GDM1 (cell line): ENCODE data around the gene MPP3.
A peak's percentile ranks its signal among the peaks of the same experiment; 100 is the strongest.

Source experiments
- DNase-seq: peaks from one replicate; lab custom pipeline; 2025; lab: John Stamatoyannopoulos, UW

Gene MPP3

GRCh38 chr17:43860927-43861622 lies 28.1 kb upstream of the MPP3 start:
- no peak for DNase-seq

- no peak for DNase-seq
Measured at GRCh38 chr17:43860077-43860725, 27.3 kb upstream of the MPP3 start.

GRCh38 chr17:43857957-43858600 lies 25.1 kb upstream of the MPP3 start:
- DNase-seq, result no peak

- DNase-seq, result no peak
Measured at GRCh38 chr17:43857141-43857540, 24.2 kb upstream of the MPP3 start.

- no peak for DNase-seq
Measured at GRCh38 chr17:43856141-43856540, 23.2 kb upstream of the MPP3 start.

- no peak for DNase-seq
Measured at GRCh38 chr17:43855061-43855460, 22.1 kb upstream of the MPP3 start.

- no peak for DNase-seq
Measured at GRCh38 chr17:43854498-43854897, 21.6 kb upstream of the MPP3 start.

- DNase-seq, result no peak
Measured at GRCh38 chr17:43853546-43853945, 20.6 kb upstream of the MPP3 start.

GRCh38 chr17:43852571-43852970 lies 19.6 kb upstream of the MPP3 start:
- no peak for DNase-seq

GRCh38 chr17:43849116-43849515 lies 16.2 kb upstream of the MPP3 start:
- DNase-seq, result no peak

GRCh38 chr17:43848601-43849000 lies 15.7 kb upstream of the MPP3 start:
- no peak for DNase-seq

- peak; percentile 31 for DNase-seq
Measured at GRCh38 chr17:43846963-43847371, 14.0 kb upstream of the MPP3 start, which contains the start of gene CD300LG. Gene CD300LG (plus strand): TSS chr17:43847176. CDS start chr17:43847217, 41 bp downstream.

- peak; percentile 55 for DNase-seq
Measured at GRCh38 chr17:43846221-43846712, 13.3 kb upstream of the MPP3 start.

- DNase-seq, result no peak
Measured at GRCh38 chr17:43845766-43846165, 12.8 kb upstream of the MPP3 start.

- no peak for DNase-seq
Measured at GRCh38 chr17:43844241-43844640, 11.3 kb upstream of the MPP3 start.

GRCh38 chr17:43842975-43843325 lies 10.0 kb upstream of the MPP3 start:
- DNase-seq, result no peak

- DNase-seq, result peak; percentile 80
Measured at GRCh38 chr17:43842091-43842974, 9.4 kb upstream of the MPP3 start.

- no peak for DNase-seq
Measured at GRCh38 chr17:43841282-43841681, 8.3 kb upstream of the MPP3 start.

- DNase-seq, result no peak
Measured at GRCh38 chr17:43840814-43841213, 7.9 kb upstream of the MPP3 start.

- DNase-seq, result no peak
Measured at GRCh38 chr17:43839670-43840108, 6.7 kb upstream of the MPP3 start.

GRCh38 chr17:43834106-43834505 lies 1.2 kb upstream of the MPP3 start:
- no peak for DNase-seq
